ENCODE results near the gene SHH. TPM values are rescaled to one million over a fixed set of nuclear protein-coding genes. Genes with fewer than 3 reads are reported as not detected.

SHH gene
- polyA plus RNA-seq, 3 donors = not detected

GRCh38 chr7:155811560-155811894, 736 bp downstream of the SHH start:
- H3K79me2 ChIP-seq (ENCODE audit: insufficient read depth, low read length) = no peaks in the 10 kb centered on the region
- no peak overlapping the region for H3K27ac Mint-ChIP-seq
- no peak overlapping the region for H3K27ac ChIP-seq (ENCODE audit: low read depth in 1 of 2, low read length in 2 of 2)
- H3K4me3 ChIP-seq (replicated peaks in 1 of 3; ENCODE audit: low read depth in 2 of 3, low read length in 3 of 3) = no peak overlapping the region
- no peaks in the 10 kb centered on the region for H4K20me1 ChIP-seq (ENCODE audit: insufficient read depth, low read length)
- peaks cover 0 to 29% of the 10 kb centered on the region in 2 donors for H3K9me3 ChIP-seq (replicated peaks in 1 of 2; ENCODE audit: control insufficient read depth in 1 of 2, insufficient read depth in 1 of 2, low read length in 2 of 2)
- peaks cover 25% of the 10 kb centered on the region for H3K4me1 Mint-ChIP-seq
- peaks cover 65 to 91% of the 10 kb centered on the region in 2 donors for H3K27me3 ChIP-seq (ENCODE audit: control insufficient read depth in 2 of 2, insufficient read depth in 2 of 2, low read length in 2 of 2)
- no peak for DNase-seq
- H3K27me3 Mint-ChIP-seq (ENCODE audit: low read depth in 3 of 3) = peaks cover 83 to 95% (median 93%) of the 10 kb centered on the region in 3 donors
- H3K9ac ChIP-seq (ENCODE audit: insufficient read depth, low read length, poor library complexity, severe bottlenecking) = no peak overlapping the region
- H3K36me3 Mint-ChIP-seq = peaks cover 2 to 6% of the 10 kb centered on the region in 2 donors
- no CpG with 5 or more reads among the region's 13 CpGs for WGBS (ENCODE audit: insufficient coverage)
- no peak for TF ChIP-seq CTCF (IDR thresholded peaks at IDR 0.05)
- peaks cover 0 to 29% (median 7%) of the 10 kb centered on the region in 7 donors for H3K9me3 Mint-ChIP-seq
- no peak overlapping the region for H3K4me2 ChIP-seq (replicated peaks; ENCODE audit: extremely low read depth, low read length, poor library complexity, severe bottlenecking)
- H2AFZ ChIP-seq (ENCODE audit: insufficient read depth, low read depth, low read length, poor library complexity, severe bottlenecking) = no peak overlapping the region
- intact Hi-C loops (cut with micrococcal nuclease) = no loop called here
- H3K4me1 ChIP-seq (ENCODE audit: control insufficient read depth in 1 of 2, insufficient read depth in 2 of 2, low read length in 2 of 2) = peaks cover 11 to 16% of the 10 kb centered on the region in 2 donors
- peak overlapping the region in 1 of 2 donors; percentile 84 for H3K4me3 Mint-ChIP-seq
- H3K36me3 ChIP-seq (replicated peaks in 1 of 2; ENCODE audit: control insufficient read depth in 1 of 2, insufficient read depth in 2 of 2, low read length in 2 of 2) = no peaks in the 10 kb centered on the region

- Histone ChIP-seq H3K4me2 (replicated peaks; ENCODE audit: extremely low read depth, low read length, poor library complexity, severe bottlenecking) (no peak overlapping the region), H4K20me1 (ENCODE audit: insufficient read depth, low read length) (no peaks in the 10 kb centered on the region), H3K9ac (ENCODE audit: insufficient read depth, low read length, poor library complexity, severe bottlenecking) (no peak overlapping the region), H3K4me3 (replicated peaks in 1 of 3; ENCODE audit: low read depth in 2 of 3, low read length in 3 of 3) (no peak overlapping the region), H3K79me2 (ENCODE audit: insufficient read depth, low read length) (no peaks in the 10 kb centered on the region), H3K9me3 (replicated peaks in 1 of 2; ENCODE audit: control insufficient read depth in 1 of 2, insufficient read depth in 1 of 2, low read length in 2 of 2) (peaks cover 0 to 29% of the 10 kb centered on the region in 2 donors), H2AFZ (ENCODE audit: insufficient read depth, low read depth, low read length, poor library complexity, severe bottlenecking) (no peak overlapping the region), H3K36me3 (replicated peaks in 1 of 2; ENCODE audit: control insufficient read depth in 1 of 2, insufficient read depth in 2 of 2, low read length in 2 of 2) (no peaks in the 10 kb centered on the region), H3K4me1 (ENCODE audit: control insufficient read depth in 1 of 2, insufficient read depth in 2 of 2, low read length in 2 of 2) (peaks cover 11 to 18% of the 10 kb centered on the region in 2 donors), H3K27ac (ENCODE audit: low read depth in 1 of 2, low read length in 2 of 2) (no peak overlapping the region), H3K27me3 (ENCODE audit: control insufficient read depth in 2 of 2, insufficient read depth in 2 of 2, low read length in 2 of 2) (peaks cover 71 to 94% of the 10 kb centered on the region in 2 donors)
- 3% methylated on average over 5 of the region's 21 CpGs for WGBS (ENCODE audit: insufficient coverage)
- H3K27me3 Mint-ChIP-seq (ENCODE audit: low read depth in 3 of 3) = peaks cover 88 to 97% (median 94%) of the 10 kb centered on the region in 3 donors
- TF ChIP-seq CTCF (IDR thresholded peaks at IDR 0.05) = no peak
- peaks cover 28% of the 10 kb centered on the region for H3K4me1 Mint-ChIP-seq
- no peak overlapping the region for H3K27ac Mint-ChIP-seq
- peaks cover 2 to 6% of the 10 kb centered on the region in 2 donors for H3K36me3 Mint-ChIP-seq
- DNase-seq = no peak
- H3K4me3 Mint-ChIP-seq = peak overlapping the region in 1 of 2 donors; percentile 84
- H3K9me3 Mint-ChIP-seq = peaks cover 0 to 33% (median 7%) of the 10 kb centered on the region in 7 donors
- intact Hi-C loops (cut with micrococcal nuclease) = no loop called here
Observed at GRCh38 chr7:155810770-155811559, 1.3 kb downstream of the SHH start.
